Activated CD4-positive, alpha-beta T cell treated with anti-CD3 and anti-CD28 coated beads, Interleukin-2, amount 50 U/mL, for 4 hours (primary cell): ENCODE measurements around the gene PTPRG.

Experiments used
- DNase-seq, 2 experiments: peaks; one replicate each; pipeline ENCODE4 v3.0.0-alpha.2; 2020

PTPRG gene

DNA sequence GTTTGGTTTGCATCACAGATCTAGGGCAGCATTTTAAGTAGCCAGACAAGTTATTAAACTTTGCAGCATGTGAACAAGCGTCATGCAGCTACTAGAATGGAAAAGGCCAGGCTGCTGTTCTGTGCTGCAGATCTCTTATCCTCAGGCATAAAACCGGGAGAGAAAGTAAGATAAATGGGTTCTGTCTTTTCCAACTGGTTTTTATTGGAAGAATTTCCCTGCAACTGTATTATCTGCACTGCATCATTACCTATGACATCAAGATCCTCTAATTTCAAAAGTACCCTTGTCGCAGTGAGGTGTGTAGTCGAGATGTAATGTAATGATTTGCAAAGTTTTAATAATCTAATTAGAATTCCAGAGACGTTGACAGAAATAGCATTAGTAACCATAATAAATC lies 571.6 kb downstream of the PTPRG start:
- DNase-seq = no peak

DNA sequence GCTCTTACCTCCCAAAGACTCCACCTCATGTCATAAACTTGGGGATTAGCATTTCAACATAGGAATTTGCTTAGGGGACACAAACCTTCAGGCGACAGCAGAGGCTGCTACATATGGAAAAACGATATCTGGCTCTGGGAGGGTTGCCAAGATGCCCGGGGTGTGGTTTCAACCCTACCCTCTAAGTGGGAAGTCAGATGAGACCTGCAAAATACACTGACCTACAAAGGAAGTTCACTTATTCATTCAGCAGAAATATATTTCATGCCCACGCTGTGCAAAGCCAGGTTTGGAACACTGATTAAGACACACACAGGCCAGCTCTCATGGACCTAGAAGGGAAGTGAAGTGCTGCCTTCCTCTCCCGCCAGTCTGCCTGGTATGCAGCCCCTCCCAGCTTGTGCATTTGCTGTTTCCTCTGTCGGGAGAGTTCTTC lies 572.7 kb downstream of the PTPRG start:
- no peak for DNase-seq

DNA sequence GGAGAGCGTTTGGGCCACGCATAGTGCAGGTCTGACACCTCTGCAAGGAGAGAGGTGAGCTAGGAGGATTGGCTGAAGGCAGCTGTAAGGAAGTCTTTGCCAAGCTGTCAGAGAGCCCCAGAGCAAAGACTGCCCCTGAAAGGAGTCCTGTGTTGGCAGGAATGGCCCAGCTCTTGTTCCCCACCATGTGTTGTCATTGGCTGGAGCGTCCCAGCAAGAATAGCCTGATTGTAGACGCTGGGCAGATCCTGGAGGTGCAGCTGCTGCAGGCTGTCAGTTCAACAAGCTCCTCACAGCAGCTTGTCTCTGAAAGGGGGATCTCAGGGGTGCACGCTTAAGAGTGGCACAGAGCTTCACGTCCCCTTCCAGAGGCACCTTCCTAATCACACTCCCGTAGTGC lies 574.4 kb downstream of the PTPRG start:
- DNase-seq = no peak

DNA sequence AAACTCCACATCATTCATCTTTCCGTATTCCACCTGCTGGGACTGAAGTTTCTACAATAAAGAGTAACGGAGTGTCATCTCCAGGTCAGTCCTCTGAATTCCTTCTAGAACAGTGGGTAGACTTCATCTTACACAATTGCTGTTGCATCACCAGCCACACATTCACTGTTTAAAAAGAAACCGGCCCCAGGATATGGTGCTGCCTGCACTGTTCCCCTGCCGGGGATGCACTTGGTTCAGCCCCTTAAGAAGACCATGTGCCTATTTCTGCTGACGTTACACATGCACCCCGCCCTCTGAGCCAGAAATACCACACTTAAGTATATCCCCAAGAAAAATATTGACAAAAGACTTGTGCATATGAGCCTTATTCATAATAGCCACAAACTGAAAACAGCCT lies 578.6 kb downstream of the PTPRG start:
- DNase-seq = no peak

DNA sequence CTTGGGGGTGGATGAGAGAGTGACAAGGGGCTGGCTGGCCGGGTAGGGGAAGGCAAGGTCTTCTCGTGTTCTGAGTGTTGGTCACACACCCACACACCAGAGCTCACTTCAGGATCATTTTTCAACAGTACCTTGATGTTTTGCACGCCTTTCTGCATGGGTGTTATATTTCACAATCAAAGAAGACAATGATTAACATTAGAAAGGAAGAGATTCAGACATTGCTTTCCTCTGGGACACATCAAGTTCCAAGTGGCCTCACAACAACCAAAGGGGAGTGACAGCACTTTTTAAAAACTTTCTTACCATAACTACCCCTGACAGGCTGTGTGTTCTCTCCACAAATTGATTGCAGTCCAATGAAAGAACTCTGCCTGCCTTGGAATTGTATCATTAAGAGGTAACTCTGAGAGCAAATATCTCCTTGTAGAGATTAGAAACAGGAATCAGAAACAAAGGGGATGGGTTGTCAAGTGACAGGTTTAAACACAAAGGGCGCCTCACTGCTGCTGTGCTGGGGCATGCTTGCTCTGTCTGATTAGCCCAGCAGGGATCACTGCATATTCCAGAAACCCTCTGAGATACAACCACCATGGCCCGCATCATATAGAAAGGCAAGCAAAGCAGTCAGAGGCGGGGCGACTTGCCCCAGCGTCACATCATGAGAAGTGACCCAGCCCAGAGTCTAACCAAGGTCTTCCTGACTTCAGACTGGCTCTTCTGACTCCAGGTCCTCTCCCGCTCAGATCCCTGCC lies 581.1 kb downstream of the PTPRG start:
- DNase-seq = no peak

DNA sequence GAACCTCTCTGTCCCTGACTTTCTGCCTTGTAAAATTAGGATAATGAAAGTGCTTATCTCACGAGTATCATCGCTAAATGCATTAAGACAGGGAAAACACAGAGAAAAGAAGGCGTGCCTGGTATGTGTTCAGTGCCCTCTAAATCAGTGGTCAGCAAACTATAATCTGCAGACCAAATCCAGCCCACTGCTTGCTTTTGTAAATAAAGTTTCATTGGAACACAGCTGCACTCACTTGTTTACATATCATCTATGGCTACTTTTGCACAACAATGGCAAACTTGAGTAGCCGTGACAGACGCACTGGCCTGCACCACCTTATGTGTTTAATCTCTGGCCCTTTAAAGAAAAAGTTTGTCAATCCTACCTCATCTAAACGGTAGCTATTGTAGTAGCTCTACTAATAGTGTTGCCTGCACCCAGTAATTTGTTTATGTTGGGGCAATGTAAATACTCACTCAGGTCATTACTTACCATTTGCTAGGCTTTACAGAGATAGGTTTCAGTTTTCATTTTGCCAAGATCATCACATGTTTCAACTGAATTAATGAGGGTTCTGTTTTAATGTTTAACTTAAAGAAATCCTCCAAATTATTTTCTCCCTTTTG lies 582.6 kb downstream of the PTPRG start:
- DNase-seq = no peak

DNA sequence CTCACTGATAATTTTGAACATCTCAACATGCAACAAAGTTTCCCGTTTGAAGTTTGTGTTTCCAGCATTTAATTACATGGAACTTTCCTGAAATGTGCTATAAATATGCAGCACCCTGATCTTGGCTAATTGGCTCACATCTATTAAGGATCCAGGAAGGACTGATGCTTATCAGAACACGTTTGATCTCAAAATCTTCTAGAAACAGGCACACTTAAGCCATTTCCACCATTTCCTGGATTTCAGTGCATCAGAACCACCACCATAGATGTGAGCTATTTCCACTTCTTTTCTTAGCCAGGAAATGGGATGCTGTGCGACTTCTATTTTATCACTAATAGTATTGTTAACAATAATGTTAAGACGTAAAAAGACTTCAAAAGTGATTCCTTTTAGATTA lies 583.1 kb downstream of the PTPRG start:
- DNase-seq = no peak

DNA sequence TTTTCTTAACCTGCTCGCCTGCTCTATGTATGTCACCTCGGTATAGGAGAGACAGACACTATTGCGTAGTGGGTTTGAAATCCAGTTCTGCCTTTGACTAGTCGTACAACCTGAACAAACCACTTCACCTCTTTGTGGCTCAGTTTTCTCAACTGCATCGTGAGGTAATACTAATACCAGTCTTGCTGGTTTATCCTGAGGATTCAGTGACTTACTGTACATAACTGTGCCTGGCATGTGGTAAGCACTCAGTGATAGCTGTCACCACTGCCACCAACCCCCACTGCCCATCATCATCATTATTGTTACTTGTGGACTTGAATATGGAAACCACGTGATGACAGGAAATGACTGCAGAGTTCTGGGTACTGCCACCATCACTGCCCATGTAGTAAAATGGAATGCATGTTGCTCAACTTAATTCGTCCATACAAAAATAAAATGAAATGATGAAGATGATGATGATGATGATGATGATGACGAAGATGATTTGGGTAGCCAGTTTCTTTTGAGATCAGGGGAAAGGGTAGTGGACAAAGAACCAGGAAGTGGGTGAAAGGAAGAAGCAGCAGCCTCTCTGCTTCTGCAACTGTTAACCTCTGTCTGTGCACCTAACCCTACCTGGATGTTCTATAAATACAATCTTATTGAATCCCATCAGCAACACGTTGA lies 583.9 kb downstream of the PTPRG start:
- no peak for DNase-seq

DNA sequence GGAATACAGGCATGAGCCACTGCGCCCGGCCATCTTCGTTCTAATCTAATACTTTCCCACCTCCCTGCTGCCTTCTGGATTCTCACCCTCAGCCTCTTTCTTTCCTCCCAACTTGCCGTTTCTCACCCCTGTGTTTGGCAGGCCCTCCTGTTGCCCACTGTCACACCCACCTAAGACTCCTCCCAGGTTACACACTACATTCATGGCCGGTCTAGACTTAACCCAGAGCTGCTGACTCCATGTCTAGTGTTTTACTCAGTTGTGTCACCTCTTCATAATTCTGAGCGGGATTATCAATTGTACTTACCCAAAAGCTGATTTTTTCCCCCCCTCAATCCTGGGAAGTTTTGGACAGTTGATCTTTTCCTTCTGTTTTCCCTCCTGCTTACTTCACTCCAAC lies 588.2 kb downstream of the PTPRG start:
- DNase-seq = no peak

DNA sequence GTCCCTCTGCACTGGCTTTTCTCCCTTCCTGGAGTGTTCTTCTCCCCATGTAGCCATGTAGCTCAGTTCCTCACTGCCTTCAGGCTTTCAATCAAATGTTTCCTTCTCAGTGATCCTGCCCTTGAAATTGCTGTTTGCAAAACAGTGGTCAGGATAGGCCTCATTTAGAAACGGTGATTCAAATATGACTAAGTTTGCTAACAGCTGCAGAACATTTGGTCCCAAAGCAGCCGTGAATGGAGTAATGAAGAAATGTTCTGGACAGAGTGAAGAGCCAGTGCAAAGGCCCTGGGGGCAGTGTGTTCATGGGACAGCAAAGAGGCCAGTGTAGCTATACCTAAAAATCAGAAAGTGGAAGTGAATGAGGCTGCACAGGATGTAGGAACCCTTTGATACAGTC lies 588.6 kb downstream of the PTPRG start:
- DNase-seq = no peak

DNA sequence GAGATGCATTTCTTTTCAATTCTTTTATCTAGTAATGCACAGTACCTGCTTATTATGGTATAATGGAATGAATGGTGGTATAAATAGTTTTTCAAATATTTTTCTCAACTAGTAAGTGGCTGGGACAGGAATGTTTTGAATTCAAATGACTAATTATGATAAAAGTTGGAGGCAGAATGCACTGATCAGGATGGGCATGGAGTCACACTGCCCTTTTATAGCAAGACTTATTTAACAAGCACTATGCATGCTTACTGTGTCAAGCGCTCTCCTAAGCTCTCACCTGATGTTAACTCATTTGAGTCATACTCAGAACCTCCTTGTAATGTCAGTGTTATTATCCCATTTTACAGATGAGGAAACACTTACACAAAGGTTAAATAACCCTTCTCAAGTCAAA lies 590.2 kb downstream of the PTPRG start:
- no peak for DNase-seq

DNA sequence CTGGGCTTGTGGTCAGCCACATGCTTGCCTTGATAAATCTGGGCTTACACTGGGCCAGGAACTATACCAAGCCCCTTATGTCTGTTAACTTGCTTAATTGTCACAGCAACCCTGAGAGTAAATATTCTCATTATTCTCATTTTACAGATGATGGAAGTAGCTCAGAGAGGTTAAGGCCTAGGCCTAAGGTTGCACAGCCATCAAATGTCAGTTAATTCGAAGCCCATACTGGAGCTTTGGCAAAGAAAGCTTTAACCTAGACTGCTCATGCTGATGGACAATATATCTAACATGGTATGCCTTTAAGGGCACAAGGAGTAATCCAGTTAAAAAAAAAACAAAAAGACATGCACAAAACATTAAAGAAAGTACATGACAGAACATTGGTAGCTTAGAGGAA lies 591.9 kb downstream of the PTPRG start:
- no peak for DNase-seq

DNA sequence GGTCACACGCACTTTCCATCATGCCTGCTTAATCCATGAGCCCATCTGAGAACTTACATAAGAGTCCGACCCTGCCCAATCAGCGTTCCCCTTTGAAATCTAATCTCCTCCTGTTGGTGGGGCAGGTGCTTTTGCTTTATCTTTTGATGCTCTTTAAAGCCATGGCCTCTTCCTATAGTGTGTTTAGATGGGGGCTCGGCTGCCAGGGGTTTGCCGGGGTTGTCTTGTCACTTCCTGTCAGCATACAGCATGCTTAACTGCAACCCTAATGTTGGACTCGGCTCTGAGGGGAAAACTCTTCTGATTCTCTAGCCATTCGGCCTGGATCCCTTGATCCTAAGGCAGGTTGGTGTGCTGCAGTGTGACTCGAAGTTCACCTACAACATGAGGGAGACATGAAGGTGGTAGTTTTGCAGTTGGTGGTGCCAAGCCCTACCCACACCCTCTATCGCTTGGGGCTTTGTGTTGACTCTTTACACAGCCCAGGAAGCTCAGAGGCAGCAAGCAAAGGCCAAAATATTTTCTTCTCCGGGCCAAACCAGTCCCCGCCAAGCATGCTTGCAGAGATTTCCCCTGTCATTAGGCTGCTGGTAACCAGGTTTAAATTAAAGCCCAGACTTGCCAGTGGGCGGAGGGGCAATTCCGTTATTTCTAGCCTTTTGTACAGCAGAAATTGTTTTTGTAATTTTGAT lies 593.2 kb downstream of the PTPRG start:
- DNase-seq = no peak

DNA sequence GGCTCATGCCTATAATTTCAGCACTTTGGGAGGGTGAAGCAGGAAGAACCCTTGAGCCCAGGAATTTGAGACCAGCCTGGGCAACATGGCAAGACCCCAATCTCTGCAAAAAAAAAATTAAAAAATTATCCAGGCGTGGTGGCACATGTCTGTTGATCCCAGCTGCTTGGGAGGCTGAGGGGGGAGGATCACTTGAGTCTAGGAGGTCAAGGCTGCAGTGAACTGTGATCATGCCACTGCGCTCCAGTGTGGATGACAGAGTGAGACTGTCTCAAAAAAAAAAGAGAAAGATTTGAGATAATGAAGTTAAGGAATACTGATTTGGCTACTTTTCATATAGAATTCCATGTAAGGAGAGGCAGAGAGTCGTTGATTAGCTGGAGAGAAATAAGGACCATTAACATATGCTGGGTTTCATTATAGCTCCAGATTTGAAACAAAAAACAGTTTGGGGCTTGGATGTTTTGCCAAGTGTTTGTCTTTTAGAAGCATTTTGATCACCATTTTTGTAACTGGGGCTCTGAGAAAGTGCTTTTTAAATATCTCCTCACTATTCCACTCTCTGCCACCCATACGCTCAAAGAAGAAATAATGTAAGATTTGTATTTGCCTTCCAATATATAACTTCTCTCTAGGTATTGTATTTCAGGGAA lies 597.8 kb downstream of the PTPRG start:
- DNase-seq = no peak

DNA sequence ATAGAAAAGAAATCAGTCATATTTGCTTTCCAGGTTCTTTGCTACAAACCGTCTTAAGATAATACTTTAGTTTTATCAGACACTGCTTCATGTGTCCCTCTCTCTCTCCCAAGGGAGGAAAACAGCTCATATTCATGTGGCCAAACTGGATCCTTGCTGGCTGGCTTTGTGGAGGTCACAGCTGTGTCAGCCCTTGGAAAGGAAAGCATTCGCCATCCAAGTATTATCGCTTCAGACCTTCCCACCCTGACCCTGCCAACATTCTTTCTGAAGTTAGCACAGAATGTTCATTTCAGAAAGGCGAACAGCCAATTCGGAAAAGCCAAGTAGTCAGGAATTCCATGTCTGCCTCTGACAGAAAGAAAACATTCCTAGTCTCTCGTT lies 598.3 kb downstream of the PTPRG start:
- DNase-seq = no peak

DNA sequence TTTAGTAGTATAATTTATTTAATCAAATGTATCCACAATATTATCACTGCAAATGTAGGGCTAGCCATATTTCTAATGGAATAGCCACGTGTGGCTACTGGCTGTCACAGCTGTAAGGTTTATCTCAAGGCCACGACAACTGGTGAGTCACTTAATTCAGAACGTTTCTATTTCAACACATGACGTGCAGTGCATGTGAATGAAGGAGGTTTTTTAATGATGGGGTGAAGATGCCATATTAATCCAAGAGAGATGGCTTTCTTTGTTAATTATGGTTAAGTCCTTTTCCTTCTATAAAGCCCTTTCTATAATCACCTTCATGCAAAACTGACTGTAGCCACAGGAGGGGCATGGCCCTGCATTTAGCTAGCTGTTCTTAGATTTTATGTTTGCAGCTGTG lies 600.0 kb downstream of the PTPRG start:
- no peak for DNase-seq

DNA sequence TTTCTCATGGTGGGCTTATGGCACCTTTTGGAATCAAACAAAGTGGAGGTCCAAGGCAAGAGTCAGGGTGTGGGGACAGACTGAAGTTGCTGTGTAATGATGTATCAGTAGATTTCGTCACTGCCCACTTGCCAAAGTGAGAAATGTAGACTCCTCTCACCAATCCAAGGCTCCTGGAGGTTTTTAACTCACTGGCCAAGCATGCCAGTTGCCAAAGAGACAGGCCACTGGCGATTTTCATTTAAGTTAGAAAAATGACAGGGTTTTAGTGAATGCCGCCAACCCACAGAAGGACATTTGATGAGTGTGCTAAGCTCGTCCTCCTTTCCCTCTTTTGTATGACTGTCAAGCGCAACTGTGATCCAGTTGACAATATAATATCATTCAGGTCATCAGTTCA lies 602.8 kb downstream of the PTPRG start:
- DNase-seq = no peak

DNA sequence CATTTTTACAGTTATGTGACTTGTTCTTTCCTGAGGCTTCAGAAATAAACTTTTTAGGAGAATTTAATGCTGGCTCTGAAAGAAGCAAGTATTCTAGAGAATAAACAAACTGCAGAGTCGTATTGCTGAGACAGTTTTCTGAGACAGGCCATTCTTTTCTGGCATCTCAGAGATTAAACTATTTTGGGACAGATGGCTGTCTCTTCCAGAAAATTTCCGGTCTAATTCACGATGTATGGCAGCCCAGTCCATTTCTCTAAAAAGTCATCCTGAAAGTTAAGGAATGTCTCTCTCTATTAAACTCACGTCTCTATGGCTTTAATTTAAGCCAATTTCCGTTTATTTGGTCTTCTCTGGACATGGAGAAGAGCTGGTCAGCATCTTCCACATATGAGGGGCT lies 603.4 kb downstream of the PTPRG start:
- no peak for DNase-seq

DNA sequence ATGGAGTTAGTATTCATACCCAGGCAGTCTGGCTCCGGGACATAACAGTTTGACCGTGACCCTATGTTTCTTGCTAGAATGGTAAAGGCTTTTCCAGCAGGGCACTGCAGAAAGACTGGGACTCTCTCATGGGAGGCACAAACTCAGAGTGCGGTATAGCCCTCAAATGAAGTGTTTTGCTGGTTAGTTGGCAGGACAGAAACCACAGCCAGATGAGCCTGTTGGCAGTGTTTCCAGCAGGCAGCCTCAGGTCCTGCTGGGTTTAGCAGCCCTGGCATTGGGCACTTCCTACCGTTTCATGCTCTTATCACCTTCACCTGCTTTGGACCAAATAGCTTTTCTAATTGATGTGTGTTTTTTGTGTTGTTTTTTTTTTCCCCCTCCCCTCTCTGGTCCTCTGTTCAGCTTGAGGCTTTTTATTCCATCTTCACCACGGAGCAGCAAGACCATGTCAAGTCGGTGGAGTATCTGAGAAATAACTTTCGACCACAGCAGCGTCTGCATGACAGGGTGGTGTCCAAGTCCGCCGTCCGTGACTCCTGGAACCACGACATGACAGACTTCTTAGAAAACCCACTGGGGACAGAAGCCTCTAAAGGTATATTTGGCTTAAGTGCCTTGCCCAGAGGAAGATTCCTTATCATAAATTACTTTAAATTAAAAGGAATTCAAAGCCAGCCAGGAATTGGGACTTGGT lies 606.3 kb downstream of the PTPRG start:
- no peak for DNase-seq

DNA sequence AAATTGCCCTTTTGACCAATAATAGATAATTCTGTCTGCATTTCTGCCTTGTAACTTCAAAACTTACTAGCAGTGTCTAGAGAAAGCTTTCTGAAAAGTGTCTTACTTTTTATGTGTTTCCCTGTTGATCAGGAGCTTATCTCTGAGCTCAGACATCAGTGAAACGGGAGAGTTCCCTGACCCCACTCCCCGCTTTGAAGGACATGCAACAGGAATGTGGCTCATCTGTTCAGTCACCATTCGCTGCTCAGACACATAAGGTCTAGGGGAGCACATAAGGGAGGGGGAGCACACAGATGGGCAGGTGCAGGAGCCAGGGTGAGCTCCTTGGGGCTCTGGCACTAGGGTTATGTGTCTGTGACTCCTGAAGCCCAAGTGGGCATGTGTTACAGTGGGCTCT lies 607.0 kb downstream of the PTPRG start:
- DNase-seq = no peak

DNA sequence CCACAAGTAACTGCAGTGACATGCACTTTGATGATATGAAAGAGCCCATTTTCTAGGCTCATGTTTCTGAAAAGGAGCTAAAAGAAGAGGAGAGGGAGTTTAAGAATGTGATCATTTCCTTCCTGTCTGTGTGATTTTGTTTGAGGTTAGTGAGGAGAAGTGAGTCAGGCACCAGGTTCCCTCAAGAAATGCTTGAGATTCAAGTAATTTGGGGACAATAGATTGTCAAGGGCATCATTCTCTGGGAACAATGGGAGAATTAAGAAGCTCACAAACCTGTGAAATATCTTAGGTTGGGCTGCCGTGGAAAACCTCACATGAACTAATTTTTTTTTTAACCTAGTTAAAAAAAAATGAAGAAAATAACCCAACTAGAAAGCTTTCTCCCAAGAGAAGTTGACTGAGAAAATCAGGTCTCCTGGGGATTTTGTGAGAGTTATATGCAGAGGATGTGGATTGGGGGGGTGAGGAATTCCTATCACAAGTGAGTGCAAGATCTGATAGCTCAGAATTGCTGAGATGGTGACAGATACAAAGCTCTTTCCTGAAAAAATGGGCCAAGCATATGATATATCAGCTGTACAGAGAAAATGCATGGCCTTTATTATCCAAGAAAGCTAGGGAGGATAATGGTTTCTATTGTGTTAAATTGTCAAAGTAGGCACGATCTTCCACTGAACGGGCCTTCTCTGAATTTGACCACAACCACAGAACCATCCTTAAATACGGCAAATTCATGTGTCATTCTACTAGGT lies 608.7 kb downstream of the PTPRG start:
- DNase-seq = no peak

DNA sequence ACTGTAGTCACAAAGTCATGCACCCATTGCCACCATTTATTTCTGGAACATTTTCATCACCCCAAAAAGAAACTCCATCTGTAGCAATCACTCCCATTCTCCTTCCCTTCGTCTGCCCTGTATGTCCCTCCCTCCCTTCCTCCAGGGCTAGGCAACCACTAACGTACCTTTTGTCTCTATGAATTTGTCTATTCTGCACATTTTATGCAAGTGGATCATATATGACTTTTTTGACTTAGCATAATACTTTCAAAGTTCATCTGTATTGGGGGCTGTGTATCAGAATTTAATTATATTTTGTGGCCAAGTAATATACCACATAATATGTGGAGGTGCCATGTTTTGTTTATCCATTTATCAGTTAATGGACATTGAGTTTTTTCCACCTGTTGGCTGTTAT lies 610.4 kb downstream of the PTPRG start:
- no peak for DNase-seq
